Tibial artery (tissue), 4 donors: Measurements from ENCODE around the gene AP2A2.

Source experiments
- DNase-seq, 2 donors: peaks; one replicate each; pipeline ENCODE4 v3.0.0-alpha.2; 2019
- H3K27ac ChIP-seq, 2 donors: fragments of 200-600 bp; sonication (generic) in 1 of 2; 1 replicate in 1 of 2; 2 replicates in 1 of 2; pipeline ENCODE4 v1.5.1; 2018 to 2019; ENCODE audit warnings: mild to moderate bottlenecking in 1 of 2
- H3K27me3 ChIP-seq, 2 donors: fragments of 200-600 bp; sonication (generic) in 1 of 2; one replicate each; pipeline versions ENCODE4 v1.5.1 to v1.6.0; 2016 to 2019
- H3K36me3 ChIP-seq, 3 donors: fragments of 200-600 bp; sonication (generic) in 2 of 3; one replicate each; pipeline ENCODE4 v1.5.1; 2016 to 2019; ENCODE audit warnings: mild to moderate bottlenecking in 2 of 3
- H3K4me1 ChIP-seq, 4 donors: fragments of 200-600 bp; sonication (generic) in 2 of 4; 1 replicate in 3 of 4; 2 replicates in 1 of 4; pipeline ENCODE4 v1.5.1; 2016 to 2019
- H3K4me3 ChIP-seq, 2 donors: fragments of 200-600 bp; sonication (generic) in 1 of 2; 1 replicate in 1 of 2; 2 replicates in 1 of 2; pipeline ENCODE4 v1.5.1; 2018 to 2019; ENCODE audit warnings: mild to moderate bottlenecking in 2 of 2
- H3K9me3 ChIP-seq, 3 donors: fragments of 200-600 bp; sonication (generic) in 1 of 3; one replicate each; pipeline ENCODE4 v1.5.1; 2016 to 2019
- CTCF ChIP-seq, 2 experiments: fragments of 200-600 bp in 1 of 2; fragments of 450-650 bp in 1 of 2; IDR thresholded peaks; one replicate each; pipeline ENCODE4 v1.5.1; 2017 to 2019; ENCODE audit warnings: antibody characterized with exemption in 2 of 2, mild to moderate bottlenecking in 1 of 2, moderate library complexity in 1 of 2
- intact Hi-C: fragments of 100-400 bp; cut with DNase I; formaldehyde crosslinking; loops from one replicate; pipeline ENCODE4 v1.15.0; 2023; ENCODE audit warnings: low total_unique reads

The AP2A2 gene

GRCh38 chr11:1054143-1055108 is 128.8 kb downstream of the AP2A2 start:
- Histone ChIP-seq H3K4me1 (peaks cover 0 to 8% (median 0%) of the 10 kb centered on the region in 4 donors), H3K36me3 (no peaks in the 10 kb centered on the region), H3K27me3 (peaks cover 0 to 81% of the 10 kb centered on the region in 2 donors), H3K4me3 (no peak overlapping the region), H3K9me3 (no peaks in the 10 kb centered on the region), H3K27ac (no peak overlapping the region)
- peak in 1 of 2 donors; percentile 56 for DNase-seq
- TF ChIP-seq CTCF (IDR thresholded peaks at IDR 0.05), result no peak
- intact Hi-C loops, result no loop called here

- Histone ChIP-seq H3K36me3 (no peaks in the 10 kb centered on the region), H3K4me1 (peaks cover 0 to 8% (median 0%) of the 10 kb centered on the region in 4 donors), H3K27me3 (peaks cover 0 to 78% of the 10 kb centered on the region in 2 donors), H3K9me3 (no peaks in the 10 kb centered on the region), H3K4me3 (no peak overlapping the region), H3K27ac (no peak overlapping the region)
- TF ChIP-seq CTCF (IDR thresholded peaks at IDR 0.05), result no peak
- no peak for DNase-seq
- intact Hi-C loops, result no loop called here
These were observed 129.5 kb downstream of the AP2A2 start for GRCh38 chr11:1055109-1055703.

- no peaks in the 10 kb centered on the region for H3K9me3 ChIP-seq
- peaks cover 0 to 68% of the 10 kb centered on the region in 2 donors for H3K27me3 ChIP-seq
- no peak overlapping the region for H3K27ac ChIP-seq
- H3K36me3 ChIP-seq, result no peaks in the 10 kb centered on the region
- TF ChIP-seq CTCF (IDR thresholded peaks at IDR 0.05), result no peak
- peak; percentile 15 to 52 for DNase-seq
- H3K4me1 ChIP-seq, result peaks cover 0 to 8% (median 0%) of the 10 kb centered on the region in 4 donors
- no peak overlapping the region for H3K4me3 ChIP-seq
- intact Hi-C loops, result no loop called here
These were observed 130.5 kb downstream of the AP2A2 start for GRCh38 chr11:1055990-1056771.

GRCh38 chr11:1057806-1058205 is 132.1 kb downstream of the AP2A2 start:
- Histone ChIP-seq H3K27ac (no peak overlapping the region), H3K27me3 (peaks cover 0 to 52% of the 10 kb centered on the region in 2 donors), H3K9me3 (peaks cover 0 to 6% (median 2%) of the 10 kb centered on the region in 3 donors), H3K4me1 (peaks cover 0 to 8% (median 0%) of the 10 kb centered on the region in 4 donors), H3K4me3 (no peak overlapping the region), H3K36me3 (no peaks in the 10 kb centered on the region)
- peak; percentile 16 to 56 for DNase-seq
- TF ChIP-seq CTCF (IDR thresholded peaks at IDR 0.05), result no peak
- intact Hi-C loops, result no loop called here

- no peak overlapping the region for H3K27ac ChIP-seq
- no peak for TF ChIP-seq CTCF (IDR thresholded peaks at IDR 0.05)
- DNase-seq, result no peak
- H3K9me3 ChIP-seq, result peaks cover 0 to 6% (median 2%) of the 10 kb centered on the region in 3 donors
- intact Hi-C loops, result no loop called here
- no peaks in the 10 kb centered on the region for H3K36me3 ChIP-seq
- no peaks in the 10 kb centered on the region for H3K4me1 ChIP-seq
- peaks cover 0 to 35% of the 10 kb centered on the region in 2 donors for H3K27me3 ChIP-seq
- no peak overlapping the region for H3K4me3 ChIP-seq
These were observed 134.1 kb downstream of the AP2A2 start for GRCh38 chr11:1059759-1060158.
